Body of pancreas (tissue), 4 donors: ENCODE measurements around the gene DGKD. TPM values are rescaled to one million over a fixed set of nuclear protein-coding genes. Genes with fewer than 3 reads are reported as not detected.
A peak's percentile ranks its signal among the peaks of the same experiment; 100 is the strongest.

ENCODE experiments used
- ATAC-seq: fragments of 150-250 bp; one replicate; pipeline ENCODE4 v1.9.1; 2016
- DNase-seq, 4 donors: peaks; one replicate each; pipeline ENCODE4 v3.0.0-alpha.2; 2019
- H3K27ac ChIP-seq, 4 donors: fragments of 200-600 bp; sonication (generic); 1 replicate in 3 of 4; 2 replicates in 1 of 4; pipeline versions ENCODE4 v1.5.1 to v1.6.1; 2016 to 2019; ENCODE audit warnings: mild to moderate bottlenecking in 1 of 4, mixed read lengths in 1 of 4, moderate library complexity in 1 of 4
- H3K27me3 ChIP-seq, 2 donors: fragments of 200-600 bp; sonication (generic); one replicate each; pipeline ENCODE4 v1.6.0; 2016; ENCODE audit warnings: mild to moderate bottlenecking in 1 of 2
- H3K36me3 ChIP-seq, 2 donors: fragments of 200-600 bp; sonication (generic); replicated peaks in 1 of 2; 2 replicates each; pipeline ENCODE4 v1.5.1; 2016; ENCODE audit warnings: low read depth in 2 of 2; ENCODE audit not compliant: insufficient read depth in 1 of 2
- H3K4me1 ChIP-seq: fragments of 200-600 bp; sonication (generic); one replicate; pipeline ENCODE4 v1.6.0; 2016
- H3K4me3 ChIP-seq, 2 donors: fragments of 200-600 bp; sonication (generic); 1 replicate in 1 of 2; 2 replicates in 1 of 2; pipeline ENCODE4 v1.5.1; 2016 to 2019
- H3K9me3 ChIP-seq, 3 donors: fragments of 200-600 bp; sonication (generic); 1 replicate in 2 of 3; 2 replicates in 1 of 3; pipeline ENCODE4 v1.5.1; 2016
- CTCF ChIP-seq, 7 experiments: fragments of 450-650 bp in 4 of 7; fragments of 200-600 bp in 3 of 7; sonication (generic) in 3 of 7; IDR thresholded peaks; one replicate each; pipeline ENCODE4 v1.5.1; 2016 to 2019; ENCODE audit warnings: antibody characterized with exemption in 7 of 7
- POLR2A ChIP-seq, 3 donors: fragments of 450-650 bp; IDR thresholded peaks; one replicate each; pipeline ENCODE4 v1.6.1; 2016; ENCODE audit warnings: antibody characterized with exemption in 3 of 3, mild to moderate bottlenecking in 2 of 3
- WGBS, 2 donors: methylation state at CpG; one replicate each; pipeline ENCODE4 v1.1.5; 2017; 5-methylcytosine and 5-hydroxymethylcytosine counted together
- intact Hi-C: fragments of 100-400 bp; cut with DNase I; formaldehyde crosslinking; loops from one replicate; pipeline ENCODE4 v1.15.1; 2023
- total RNA-seq, 2 donors: library from RNA; depleted of rRNA; stranded (reverse); fragments of >200 nt; gene quantifications; one replicate each; pipeline ENCODE4 v1.1.0, GENCODE V29; 2016

Gene DGKD
- 10 to 100 TPM in 1 of 2 donors, 1 to 10 TPM in 1; 9.1 to 30.3 TPM for total RNA-seq

GRCh38 chr2:233353769-233354499 lies at the start of gene DGKD:
DGKD (plus strand) TSS chr2:233354494; CDS start chr2:233354519, 25 bp downstream.
- intact Hi-C loops: no loop called here
- peak; percentile 87 for ATAC-seq
- TF ChIP-seq CTCF (IDR thresholded peaks at IDR 0.05) (peak in 5 of 7 experiments; percentile 10 to 60 (median 48)), POLR2A (IDR thresholded peaks at IDR 0.05) (peak in 1 of 3 donors; percentile 17)
- Histone ChIP-seq H3K9me3 (no peaks in the 10 kb centered on the region), H3K4me1 (peaks cover 23% of the 10 kb centered on the region), H3K27me3 (no peaks in the 10 kb centered on the region), H3K36me3 (no peaks in the 10 kb centered on the region), H3K27ac (peak within 1 kb of the TSS in 2 of 4 donors; percentile 21 to 34), H3K4me3 (peak within 1 kb of the TSS; percentile 5 to 22)
- peak; percentile 42 to 71 (median 59) for DNase-seq
- WGBS, 2 donors: 1 to 3% methylated on average over 21 to 53 of the region's 56 CpGs

GRCh38 chr2:233307565-233307964 lies 46.7 kb upstream of the DGKD start, which contains the start of gene SAG:
SAG (plus strand) TSS chr2:233307816; CDS start chr2:233309190, 1,374 bp downstream.
- H3K4me3 ChIP-seq: no peak within 1 kb of the TSS
- no peaks in the 10 kb centered on the region for H3K9me3 ChIP-seq
- H3K27ac ChIP-seq: no peak within 1 kb of the TSS
- no peaks in the 10 kb centered on the region for H3K4me1 ChIP-seq
- no peak for ATAC-seq
- intact Hi-C loops: no loop called here
- 79 to 85% methylated on average over 6 to 7 of the region's 7 CpGs for WGBS, 2 donors
- no peaks in the 10 kb centered on the region for H3K27me3 ChIP-seq
- TF ChIP-seq CTCF (IDR thresholded peaks at IDR 0.05): no peak
- TF ChIP-seq POLR2A (IDR thresholded peaks at IDR 0.05): no peak
- no peak for DNase-seq
- H3K36me3 ChIP-seq: no peaks in the 10 kb centered on the region

GRCh38 chr2:233311241-233311926 lies 42.9 kb upstream of the DGKD start:
- Histone ChIP-seq H3K9me3 (no peaks in the 10 kb centered on the region), H3K27me3 (no peaks in the 10 kb centered on the region), H3K4me3 (no peak overlapping the region), H3K27ac (no peak overlapping the region), H3K36me3 (no peaks in the 10 kb centered on the region), H3K4me1 (no peaks in the 10 kb centered on the region)
- intact Hi-C loops: no loop called here
- ATAC-seq (no peak), DNase-seq (no peak)
- 78 to 81% methylated on average over 7 to 11 of the region's 11 CpGs for WGBS, 2 donors
- TF ChIP-seq CTCF (IDR thresholded peaks at IDR 0.05) (no peak), POLR2A (IDR thresholded peaks at IDR 0.05) (no peak)

- TF ChIP-seq CTCF (IDR thresholded peaks at IDR 0.05): no peak
- TF ChIP-seq POLR2A (IDR thresholded peaks at IDR 0.05): no peak
- intact Hi-C loops: no loop called here
- Histone ChIP-seq H3K27me3 (no peaks in the 10 kb centered on the region), H3K9me3 (no peaks in the 10 kb centered on the region), H3K4me1 (no peaks in the 10 kb centered on the region), H3K36me3 (no peaks in the 10 kb centered on the region), H3K27ac (no peak overlapping the region), H3K4me3 (no peak overlapping the region)
- no peak for DNase-seq
- 55% methylated on average over 8 of the region's 8 CpGs for WGBS, 2 donors
- ATAC-seq: no peak
These were observed 41.4 kb upstream of the DGKD start for GRCh38 chr2:233312874-233313273.
